Karpas-422 (cell line): ENCODE measurements around the gene AHCYL2. TPM values are rescaled to one million over a fixed set of nuclear protein-coding genes. Genes with fewer than 3 reads are reported as not detected.
"Not testable (repeated sequence)": the region's sequence is repeated elsewhere in the genome, so short reads cannot be mapped to it uniquely, and the experiment has no call there.

Source experiments
- DNase-seq: peaks from one replicate; pipeline ENCODE4 v3.0.0-alpha.2; 2015
- H2AFZ ChIP-seq: fragments of 200-600 bp; sonication (generic); 2 replicates; pipeline ENCODE4 v1.6.1; 2014; ENCODE audit warnings: antibody characterized with exemption, low read length, mixed read lengths
- H3K27ac ChIP-seq: fragments of 200-600 bp; sonication (generic); 2 replicates; pipeline ENCODE4 v1.5.1; 2014; ENCODE audit warnings: mild to moderate bottlenecking, low read length, moderate library complexity
- H3K27me3 ChIP-seq: fragments of 200-600 bp; sonication (generic); 2 replicates; pipeline ENCODE4 v1.6.1; 2014; ENCODE audit warnings: low read length, mixed read lengths
- H3K36me3 ChIP-seq: fragments of 200-600 bp; sonication (generic); 2 replicates; pipeline ENCODE4 v1.6.1; 2014; ENCODE audit warnings: low read length, mixed read lengths; ENCODE audit not compliant: insufficient read depth
- H3K4me1 ChIP-seq: fragments of 200-600 bp; sonication (generic); 2 replicates; pipeline ENCODE4 v1.6.1; 2014; ENCODE audit warnings: mild to moderate bottlenecking, low read length, mixed read lengths
- H3K4me2 ChIP-seq: fragments of 200-600 bp; sonication (generic); 2 replicates; pipeline ENCODE4 v1.6.1; 2014; ENCODE audit warnings: low read length, low read depth, mild to moderate bottlenecking; ENCODE audit not compliant: poor library complexity, severe bottlenecking
- H3K4me3 ChIP-seq: fragments of 200-600 bp; sonication (generic); 2 replicates; pipeline ENCODE4 v1.5.1; 2014; ENCODE audit warnings: mild to moderate bottlenecking, antibody characterized with exemption, low read length, mixed read lengths
- H3K79me2 ChIP-seq: fragments of 200-600 bp; sonication (generic); 2 replicates; pipeline ENCODE4 v1.6.1; 2014; ENCODE audit warnings: mild to moderate bottlenecking, low read length, mixed read lengths
- H3K9ac ChIP-seq: fragments of 200-600 bp; sonication (generic); 2 replicates; pipeline ENCODE4 v1.6.0; 2014; ENCODE audit warnings: low read length
- H3K9me2 ChIP-seq: fragments of 200-600 bp; sonication (generic), shearing (Covaris generic); replicated peaks from 2 replicates; pipeline ENCODE4 v1.6.0; 2014; ENCODE audit warnings: mild to moderate bottlenecking, low read length, moderate library complexity; ENCODE audit not compliant: insufficient read depth
- H3K9me3 ChIP-seq: fragments of 300-700, 200-600 bp; sonication (generic); 2 replicates; pipeline ENCODE4 v1.6.1; 2014; ENCODE audit warnings: low read length, mixed read lengths
- H4K20me1 ChIP-seq: fragments of 200-600 bp; sonication (generic); 2 replicates; pipeline ENCODE4 v1.6.1; 2014; ENCODE audit warnings: mild to moderate bottlenecking, antibody characterized with exemption, low read length, low read depth; ENCODE audit not compliant: insufficient read depth
- small RNA-seq: library from RNA; depleted of rRNA; stranded (forward); fragments of <200 nt; gene quantifications from one replicate; pipeline ENCODE3, GENCODE V24; 2014
- total RNA-seq: library from RNA; depleted of rRNA; stranded (reverse); fragments of >200 nt; shearing (Covaris generic); gene quantifications from 2 replicates; pipeline ENCODE4 v1.2.3, GENCODE V29; 2014; ENCODE audit warnings: low replicate concordance; rRNA removed

The AHCYL2 gene
- total RNA-seq, 1 experiment from 2014 or later = 6.0 TPM

GRCh38 chr7:129468547-129468946 lies 243.7 kb downstream of the AHCYL2 start:
- Histone ChIP-seq H4K20me1 (no peaks in the 10 kb centered on the region), H3K27ac (no peak overlapping the region), H3K79me2 (no peaks in the 10 kb centered on the region), H3K36me3 (no peaks in the 10 kb centered on the region), H2AFZ (no peak overlapping the region), H3K4me3 (no peak overlapping the region), H3K4me1 (no peaks in the 10 kb centered on the region), H3K9me2 (no peaks in the 10 kb centered on the region), H3K9ac (no peak overlapping the region), H3K27me3 (no peaks in the 10 kb centered on the region), H3K9me3 (no peaks in the 10 kb centered on the region), H3K4me2 (no peak overlapping the region)
- no peak for DNase-seq

DNA sequence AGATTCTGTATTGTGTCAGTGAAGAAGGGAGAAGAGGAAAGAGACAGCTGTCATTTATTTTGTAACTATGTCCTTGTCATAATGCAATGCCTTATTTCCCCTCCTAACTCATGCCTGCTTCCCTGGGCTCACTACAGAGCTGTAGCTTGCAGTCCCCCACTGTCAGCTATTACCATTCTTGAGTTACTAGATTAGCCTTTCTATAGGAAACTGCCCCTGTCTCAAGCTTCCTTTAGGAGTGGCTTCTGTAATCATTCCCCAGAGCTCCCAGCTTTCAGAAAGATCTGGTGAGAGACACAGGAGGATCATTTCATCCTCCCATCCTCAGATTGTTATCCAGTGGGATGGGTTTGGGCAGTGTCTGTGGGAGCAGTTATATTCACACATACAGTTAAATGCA lies 245.1 kb downstream of the AHCYL2 start:
- no peaks in the 10 kb centered on the region for H3K79me2 ChIP-seq
- no peaks in the 10 kb centered on the region for H3K27me3 ChIP-seq
- H3K9me3 ChIP-seq = no peaks in the 10 kb centered on the region
- no peak overlapping the region for H3K4me2 ChIP-seq
- no peak overlapping the region for H3K4me3 ChIP-seq
- DNase-seq = no peak
- H3K36me3 ChIP-seq = no peaks in the 10 kb centered on the region
- H3K9me2 ChIP-seq = no peaks in the 10 kb centered on the region
- no peak overlapping the region for H3K27ac ChIP-seq
- H2AFZ ChIP-seq = no peak overlapping the region
- H3K4me1 ChIP-seq = no peaks in the 10 kb centered on the region
- H3K9ac ChIP-seq = no peak overlapping the region
- H4K20me1 ChIP-seq = no peaks in the 10 kb centered on the region

DNA sequence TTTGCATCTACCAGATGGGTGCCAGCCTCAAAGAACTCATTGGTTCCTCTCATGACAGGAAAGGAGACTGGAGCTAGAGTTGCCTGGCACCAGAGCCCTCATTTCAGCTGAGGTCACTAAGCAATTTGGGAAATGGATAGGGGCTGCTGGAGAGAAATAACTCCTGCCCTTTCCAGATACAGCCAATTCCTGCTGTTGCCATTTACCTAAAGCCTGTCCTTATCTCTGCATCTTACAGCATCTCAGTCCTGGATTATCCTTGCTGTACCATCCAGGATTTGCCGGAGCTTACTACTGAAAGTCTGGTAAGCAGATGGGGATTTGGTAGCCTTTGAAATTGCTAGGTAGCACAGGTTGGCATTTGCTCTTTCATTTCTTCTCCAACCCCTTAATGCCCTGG lies 245.6 kb downstream of the AHCYL2 start:
- H3K4me2 ChIP-seq = no peak overlapping the region
- no peaks in the 10 kb centered on the region for H3K36me3 ChIP-seq
- H3K79me2 ChIP-seq = no peaks in the 10 kb centered on the region
- no peak overlapping the region for H2AFZ ChIP-seq
- H3K27me3 ChIP-seq = no peaks in the 10 kb centered on the region
- H3K4me3 ChIP-seq = no peak overlapping the region
- no peaks in the 10 kb centered on the region for H4K20me1 ChIP-seq
- no peaks in the 10 kb centered on the region for H3K4me1 ChIP-seq
- H3K27ac ChIP-seq = no peak overlapping the region
- H3K9me2 ChIP-seq = no peaks in the 10 kb centered on the region
- no peak for DNase-seq
- H3K9me3 ChIP-seq = no peaks in the 10 kb centered on the region
- H3K9ac ChIP-seq = no peak overlapping the region

- Histone ChIP-seq H3K9ac (no peak overlapping the region), H3K4me2 (no peak overlapping the region), H3K36me3 (no peaks in the 10 kb centered on the region), H3K9me2 (no peaks in the 10 kb centered on the region), H3K27ac (no peak overlapping the region), H3K27me3 (no peaks in the 10 kb centered on the region), H3K4me3 (no peak overlapping the region), H3K79me2 (no peaks in the 10 kb centered on the region), H2AFZ (no peak overlapping the region), H3K9me3 (no peaks in the 10 kb centered on the region), H4K20me1 (no peaks in the 10 kb centered on the region), H3K4me1 (no peaks in the 10 kb centered on the region)
- no peak for DNase-seq
These were observed 246.6 kb downstream of the AHCYL2 start for GRCh38 chr7:129471402-129471827.

DNA sequence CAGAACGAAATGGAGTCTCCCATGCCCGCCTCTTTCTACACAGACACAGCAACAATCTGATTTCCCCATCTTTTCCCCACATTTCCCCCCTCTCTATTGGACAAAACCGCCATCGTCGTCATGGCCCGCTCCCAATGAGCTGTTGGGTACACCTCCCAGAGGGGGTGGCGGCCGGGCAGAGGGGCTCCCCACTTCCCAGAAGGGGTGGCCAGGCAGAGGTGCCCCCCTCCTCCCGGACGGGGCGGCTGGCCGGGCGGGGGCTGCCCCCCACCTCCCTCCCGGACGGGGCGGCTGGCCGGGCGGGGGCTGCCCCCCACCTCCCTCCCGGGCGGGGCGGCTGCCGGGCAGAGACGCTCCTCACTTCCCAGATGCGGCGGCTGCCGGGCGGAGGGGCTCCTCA lies 251.1 kb downstream of the AHCYL2 start:
- not testable (repeated sequence) for H2AFZ ChIP-seq, DNase-seq, H3K4me3 ChIP-seq, H3K27me3 ChIP-seq, H3K9ac ChIP-seq, H3K9me2 ChIP-seq, H3K36me3 ChIP-seq, H4K20me1 ChIP-seq, H3K9me3 ChIP-seq, H3K27ac ChIP-seq, H3K4me1 ChIP-seq, H3K79me2 ChIP-seq, H3K4me2 ChIP-seq

DNA sequence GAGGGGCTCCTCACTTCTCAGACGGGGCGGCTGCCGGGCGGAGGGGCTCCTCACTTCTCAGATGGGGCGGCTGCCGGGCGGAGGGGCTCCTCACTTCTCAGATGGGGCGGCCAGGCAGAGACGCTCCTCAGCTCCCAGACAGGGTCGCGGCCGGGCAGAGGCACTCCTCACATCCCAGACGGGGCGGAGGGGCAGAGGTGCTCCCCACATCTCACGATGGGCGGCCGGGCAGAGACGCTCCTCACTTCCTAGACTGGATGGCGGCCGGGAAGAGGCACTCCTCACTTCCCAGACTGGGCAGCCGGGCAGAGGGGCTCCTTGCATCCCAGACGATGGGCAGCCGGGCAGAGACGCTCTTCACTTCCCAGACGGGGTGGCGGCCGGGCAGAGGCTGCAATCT lies 251.6 kb downstream of the AHCYL2 start:
- H3K4me2 ChIP-seq, H3K27ac ChIP-seq, H3K9me3 ChIP-seq, H3K4me1 ChIP-seq, H2AFZ ChIP-seq, H3K36me3 ChIP-seq, H3K79me2 ChIP-seq, H3K9ac ChIP-seq, H4K20me1 ChIP-seq, DNase-seq, H3K9me2 ChIP-seq, H3K4me3 ChIP-seq, H3K27me3 ChIP-seq: not testable (repeated sequence)

Small RNAs within 50 kb of the gene (small RNA-seq; reads per million reads assigned to genes)
- gene AC009244.1 (0.12 reads per million), gene SNRPGP3 (not detected)

Other genes with a start within 250 kb of the AHCYL2 start
- gene TNPO3, start 169.9 kb upstream of the AHCYL2 start, total RNA-seq = 54.0 and 57.0 TPM in 2 replicates
- 11.1 and 21.8 TPM in 2 replicates for gene TSPAN33, start 80.3 kb upstream of the AHCYL2 start, total RNA-seq
- 0.11 TPM in 1 of 2 replicates, not detected in the other for gene SMO, start 36.4 kb upstream of the AHCYL2 start, total RNA-seq
- 0.15 and 0.22 TPM in 2 replicates for gene STRIP2, start 209.4 kb downstream of the AHCYL2 start, total RNA-seq